ENCODE measurements around the gene SEMA3F.
"Not testable (repeated sequence)": the region's sequence is repeated elsewhere in the genome, so short reads cannot be mapped to it uniquely, and the experiment has no call there.

SEMA3F gene

GRCh38 chr3:50210510-50211367 lies 55.6 kb downstream of the SEMA3F start:
- no peak for DNase-seq

- not testable (repeated sequence) for DNase-seq
These were observed 56.2 kb downstream of the SEMA3F start for GRCh38 chr3:50211368-50211717.

- peak in 2 of 58 donors; percentile 20 to 34 for DNase-seq
These were observed 56.8 kb downstream of the SEMA3F start for GRCh38 chr3:50211930-50212329.

DNA sequence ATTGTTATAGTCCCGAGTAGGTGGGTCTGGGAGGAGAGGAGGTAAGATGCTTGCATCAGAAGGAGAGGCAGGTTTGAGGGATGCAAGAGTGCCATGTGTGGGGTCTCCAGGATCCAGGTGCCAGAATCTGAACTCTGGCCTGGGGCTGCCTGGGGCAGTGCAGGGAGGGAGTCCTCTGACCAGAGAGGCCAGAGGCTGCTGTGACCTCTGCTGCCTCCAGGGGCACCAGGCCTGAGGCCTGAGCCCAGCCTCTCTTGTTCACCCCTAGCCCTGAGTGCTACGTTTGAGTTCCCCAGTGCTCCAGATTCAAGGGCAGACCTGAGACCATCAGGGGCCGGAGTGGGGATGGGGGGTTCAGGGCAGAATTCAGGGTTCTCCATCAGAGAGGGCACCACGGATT lies 57.4 kb downstream of the SEMA3F start:
- DNase-seq: no peak

DNA sequence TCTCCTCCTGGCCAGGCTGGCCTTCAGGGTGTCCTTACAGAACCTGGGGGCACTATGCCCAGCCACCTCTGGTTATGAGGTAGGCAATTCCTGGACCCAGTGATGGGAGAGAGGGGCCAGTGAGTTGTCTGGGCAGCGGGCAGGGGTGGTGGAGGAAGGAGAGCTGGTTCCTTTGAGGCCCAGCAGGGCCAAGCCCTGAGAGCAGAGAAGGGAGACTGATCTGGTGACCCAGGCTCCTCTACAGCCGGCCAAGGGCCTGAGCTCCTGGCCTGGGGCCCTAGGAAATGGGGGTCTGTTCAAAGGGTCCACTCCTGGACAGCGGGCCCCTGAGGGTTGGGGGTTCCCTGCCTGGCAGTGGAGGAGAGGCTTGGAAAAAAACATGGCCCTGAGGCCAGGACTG lies 57.8 kb downstream of the SEMA3F start:
- peak in 1 of 58 donors; percentile 71 for DNase-seq

DNA sequence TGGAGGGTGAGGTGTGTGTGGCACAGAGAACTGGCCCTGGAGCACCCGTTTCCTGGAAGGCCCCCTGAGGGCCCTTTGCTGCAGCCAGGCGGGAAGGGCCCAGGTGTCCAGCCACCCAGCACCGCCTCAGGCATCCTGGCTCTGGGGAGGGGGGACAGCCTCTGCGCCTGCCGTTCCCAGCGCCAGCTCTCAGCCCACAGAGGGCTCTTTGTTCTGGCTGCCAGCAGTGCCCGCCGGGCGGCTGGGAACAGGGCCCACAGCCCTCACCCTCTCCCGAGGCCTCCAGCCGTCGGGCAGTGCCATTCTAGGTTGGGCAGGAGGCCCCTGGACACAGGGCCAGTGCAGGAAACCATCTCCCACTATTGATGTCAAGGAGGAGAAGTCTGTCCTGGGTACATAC lies 58.2 kb downstream of the SEMA3F start:
- peak in 56 of 58 donors; percentile 20 to 96 (median 83) for DNase-seq

DNA sequence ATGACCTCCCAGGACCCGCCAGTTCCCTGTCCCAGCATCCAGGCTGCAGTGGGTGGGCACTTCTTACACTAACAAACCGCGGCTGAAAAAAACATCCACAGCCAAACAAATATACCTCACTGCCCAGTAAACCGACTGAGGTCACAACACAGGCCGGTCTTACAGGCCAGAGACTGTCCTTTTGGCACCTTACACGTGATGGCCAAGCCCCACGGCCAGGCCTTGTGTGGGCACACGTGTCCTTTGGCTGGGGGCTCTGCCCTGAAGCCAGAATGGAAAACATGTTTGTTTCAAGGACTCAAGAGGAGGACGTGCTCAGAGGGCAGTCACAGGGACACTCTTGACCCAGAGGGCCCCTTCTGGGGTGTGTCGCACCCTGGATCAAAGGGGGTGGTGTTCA lies 59.7 kb downstream of the SEMA3F start:
- DNase-seq: no peak

- DNase-seq: no peak
These were observed 60.4 kb downstream of the SEMA3F start for GRCh38 chr3:50215529-50215928.

DNA sequence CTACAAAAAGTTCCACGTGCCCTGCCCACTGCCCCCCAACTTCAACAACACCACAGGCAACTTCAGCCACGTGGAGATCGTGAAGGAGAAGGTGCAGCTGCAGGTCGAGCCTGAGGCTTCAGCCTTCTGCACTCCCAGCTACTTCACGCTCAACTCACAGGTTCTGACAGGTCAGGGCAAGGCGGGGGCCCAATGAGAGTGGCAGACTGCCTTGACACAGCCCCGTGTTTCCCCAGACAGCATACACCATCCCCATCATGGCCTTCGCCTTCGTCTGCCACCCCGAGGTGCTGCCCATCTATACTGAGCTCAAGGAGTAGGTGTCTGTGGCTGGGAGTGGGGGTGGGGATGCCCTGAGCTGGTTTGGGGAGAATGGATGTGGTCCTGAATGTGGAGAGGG lies 62.6 kb downstream of the SEMA3F start:
- DNase-seq: no peak

- DNase-seq: no peak
These were observed 63.3 kb downstream of the SEMA3F start for GRCh38 chr3:50218448-50218847.

DNA sequence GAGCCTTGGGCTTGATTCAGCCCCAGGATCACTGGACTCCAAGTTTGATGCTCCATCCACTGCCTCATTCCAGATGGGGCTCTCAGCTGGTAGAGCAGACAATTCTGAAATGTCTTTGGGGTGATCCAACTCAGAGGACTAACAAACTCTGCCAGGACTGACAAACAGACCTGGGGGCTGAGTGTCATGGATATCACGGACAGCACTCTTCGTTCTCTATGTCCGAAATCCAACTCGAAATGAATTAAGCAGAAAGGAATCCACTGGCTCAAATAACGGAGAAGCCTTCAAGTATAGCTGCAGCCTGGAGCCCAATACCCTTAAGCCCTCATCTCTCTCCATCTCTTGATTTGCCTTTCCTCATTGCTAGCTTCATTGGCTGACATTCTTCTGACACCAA lies 64.2 kb downstream of the SEMA3F start:
- no peak for DNase-seq

GRCh38 chr3:50220109-50220508 lies 65.0 kb downstream of the SEMA3F start:
- DNase-seq: peak in 3 of 58 donors; percentile 12 to 20 (median 13)

GRCh38 chr3:50221051-50221410 lies 65.9 kb downstream of the SEMA3F start:
- DNase-seq: no peak

DNA sequence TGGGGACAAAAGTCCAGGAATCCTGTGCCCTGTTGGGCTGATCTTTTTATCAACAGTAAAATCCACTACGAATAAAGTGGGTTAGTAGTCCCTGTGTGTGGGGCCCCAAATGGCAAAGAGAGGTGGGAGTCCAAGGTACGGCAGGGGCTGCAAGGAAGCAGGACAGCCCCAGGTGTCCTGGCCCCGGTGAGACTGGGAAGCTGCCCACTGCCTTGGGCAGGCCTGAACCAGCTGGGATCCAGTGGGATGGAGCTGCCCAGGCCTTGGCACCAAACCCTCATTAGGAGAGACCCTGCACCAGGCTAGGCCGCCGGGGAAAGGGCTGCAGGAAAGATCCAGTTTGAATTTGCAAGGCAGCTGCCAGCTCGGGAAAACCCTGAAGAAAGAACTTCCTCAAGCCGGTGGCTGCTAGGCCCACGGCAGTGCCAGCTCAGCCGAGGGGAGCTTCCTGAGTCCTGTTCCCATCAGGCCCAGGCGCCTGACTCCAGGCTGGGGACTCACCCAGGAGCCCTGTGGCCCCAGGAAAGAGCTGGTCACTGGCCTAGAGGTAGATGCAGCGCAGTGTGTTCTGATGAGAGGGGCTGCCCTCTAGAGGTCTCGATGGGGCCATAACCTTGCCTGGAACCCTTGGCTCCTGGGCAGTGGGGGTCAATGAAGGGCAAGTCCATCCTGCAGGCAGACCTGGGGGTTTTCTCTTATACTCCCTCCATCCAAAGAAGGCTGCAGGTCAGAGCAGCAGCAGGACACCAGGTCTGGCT lies 66.5 kb downstream of the SEMA3F start:
- peak in 37 of 58 donors; percentile 13 to 72 (median 42) for DNase-seq

- no peak for DNase-seq
These were observed 67.0 kb downstream of the SEMA3F start for GRCh38 chr3:50222169-50222528.

- no peak for DNase-seq
These were observed 69.5 kb downstream of the SEMA3F start for GRCh38 chr3:50224639-50225038.

GRCh38 chr3:50226888-50227389 lies 71.8 kb downstream of the SEMA3F start:
- peak in 33 of 58 donors; percentile 36 to 74 (median 62) for DNase-seq

- peak in 57 of 58 donors; percentile 48 to 91 (median 85) for DNase-seq
These were observed 72.5 kb downstream of the SEMA3F start for GRCh38 chr3:50227390-50228183.

DNA sequence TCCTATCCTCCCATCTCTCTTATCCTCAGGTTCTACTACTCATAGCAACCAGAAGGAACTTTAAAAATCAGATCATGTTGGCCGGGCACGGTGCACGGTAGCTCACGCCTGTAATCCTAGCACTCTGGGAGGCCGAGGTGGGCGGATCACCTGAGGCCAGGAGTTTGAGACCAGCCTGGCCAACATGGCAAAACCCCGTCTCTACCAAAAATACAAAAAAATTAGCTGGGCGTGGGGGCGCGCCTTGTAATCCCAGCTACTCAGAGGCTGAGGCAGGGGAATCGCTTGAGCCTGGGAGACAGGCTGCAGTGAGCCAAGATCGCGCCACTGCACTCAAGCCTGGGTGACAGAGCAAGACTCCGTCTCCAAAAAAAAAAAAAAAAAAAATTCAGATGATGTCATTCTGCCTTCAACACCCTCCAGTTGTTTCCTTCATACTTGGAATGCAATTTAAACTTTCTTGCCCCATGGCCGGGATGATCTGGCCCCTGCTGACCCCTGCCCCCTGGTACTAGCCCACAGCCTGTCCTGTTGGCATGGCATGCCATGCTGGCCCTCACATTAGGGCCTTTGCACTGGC lies 73.2 kb downstream of the SEMA3F start:
- not testable (repeated sequence) for DNase-seq

DNA sequence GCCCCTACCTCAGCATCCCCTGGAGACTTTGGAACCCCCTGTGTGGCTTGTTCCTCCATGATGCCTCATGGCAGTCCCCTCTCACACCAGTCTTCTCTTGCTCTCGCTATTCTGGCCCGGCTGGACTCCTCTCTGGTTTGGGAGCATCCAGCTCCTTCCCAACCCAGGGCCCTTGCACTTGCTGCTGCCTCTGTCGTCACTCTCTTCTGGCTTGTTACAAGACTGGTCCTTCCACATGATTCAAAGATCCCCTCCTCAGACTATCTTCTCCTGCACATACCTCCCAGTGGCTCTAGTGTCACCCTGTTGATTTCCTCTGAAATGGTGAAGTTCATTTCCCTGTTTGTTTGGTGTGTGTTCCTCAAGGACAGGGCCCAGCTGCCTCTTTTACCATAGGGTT lies 74.4 kb downstream of the SEMA3F start:
- no peak for DNase-seq

DNA sequence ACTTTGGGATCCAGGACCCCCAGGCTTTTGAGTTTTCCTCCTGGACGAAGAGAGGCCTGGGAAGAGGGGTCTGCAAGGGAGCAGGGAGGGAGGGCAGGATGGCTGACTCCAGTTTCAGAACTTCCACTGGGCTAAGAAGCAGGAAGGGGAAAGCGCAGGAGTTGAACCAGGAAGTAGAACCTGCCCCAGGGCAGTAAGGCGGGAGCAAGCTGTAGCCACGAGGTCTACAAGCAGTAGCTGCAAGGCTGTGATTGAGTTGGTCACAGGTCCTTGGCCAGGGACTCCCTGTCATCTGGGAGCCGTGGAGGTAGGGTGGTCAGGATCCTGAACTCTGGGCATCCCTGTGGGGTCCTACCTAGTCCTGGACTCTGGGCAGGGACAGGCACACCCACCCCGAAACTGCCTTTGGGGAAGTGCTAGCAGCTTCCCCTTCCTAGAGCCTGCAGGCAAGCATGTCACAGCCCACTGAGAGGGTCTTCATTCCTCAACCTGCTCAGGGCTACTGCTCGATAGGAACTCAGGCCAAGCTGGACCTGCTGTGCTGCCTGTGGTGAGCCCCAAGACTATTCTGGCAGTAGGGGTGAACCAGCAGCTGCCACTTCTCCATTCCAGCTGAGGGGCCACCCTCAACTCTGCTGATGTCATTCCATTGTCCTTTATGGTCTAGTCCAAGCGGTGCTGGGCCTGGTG lies 75.1 kb downstream of the SEMA3F start:
- DNase-seq: peak in 3 of 58 donors; percentile 10 to 43 (median 25)
